Measurements from ENCODE around the gene LSM7. TPM values are rescaled to one million over a fixed set of nuclear protein-coding genes. Genes with fewer than 3 reads are reported as not detected.
A peak's percentile ranks its signal among the peaks of the same experiment; 100 is the strongest.

The LSM7 gene
- total RNA-seq: 100 to 1,000 TPM; 115 to 140 TPM

DNA sequence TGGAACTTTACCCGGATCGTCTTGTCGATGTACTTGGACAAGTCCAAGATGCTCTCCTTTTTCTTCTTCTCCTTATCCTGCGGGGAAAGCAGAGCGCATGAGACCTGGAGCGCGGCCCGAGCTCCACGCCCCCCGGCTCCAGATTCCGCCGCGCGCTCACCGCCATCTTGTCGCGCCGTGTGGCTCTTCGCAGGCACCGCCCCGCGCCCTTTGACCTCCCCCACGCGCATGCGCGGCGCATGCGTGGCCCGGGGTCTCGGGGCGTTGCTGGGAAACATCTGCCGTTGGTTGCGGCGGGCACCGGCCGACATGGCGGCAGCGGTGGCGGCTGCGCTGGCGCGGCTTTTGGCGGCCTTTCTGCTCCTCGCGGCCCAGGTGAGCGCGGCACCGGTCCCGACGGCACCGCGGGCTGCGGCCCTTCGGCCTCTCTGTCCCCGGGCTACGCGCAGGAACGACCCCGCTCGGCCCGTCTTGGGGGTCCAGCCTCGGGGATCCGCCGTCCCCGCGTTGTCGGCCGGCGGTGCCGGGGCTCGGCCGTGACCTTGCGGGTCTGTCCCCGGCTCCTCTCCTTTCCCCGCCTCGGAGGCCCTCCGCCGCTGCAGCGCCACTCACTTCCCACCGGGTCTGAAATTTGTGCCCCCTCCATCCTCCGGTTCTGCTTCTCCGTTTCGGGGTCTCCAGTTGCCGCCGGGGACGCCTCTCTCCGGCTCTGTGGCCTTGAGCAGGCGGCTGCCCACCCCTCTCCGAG is at the start of gene LSM7, which contains the start of gene SPPL2B:
Gene LSM7, minus strand, starts transcription at position 186 of the 748 bp plus-strand sequence. Its CDS starts 20 bp downstream, at position 166.
Gene SPPL2B, plus strand, starts transcription at position 284 of the 748 bp plus-strand sequence. Its CDS starts 26 bp downstream, at position 310.
- Mint-ChIP-seq H3K27ac (peak within 1 kb of the TSS; percentile 90 to 99), H3K9me3 (no peaks in the 10 kb centered on the region), H3K36me3 (peaks cover 27 to 31% of the 10 kb centered on the region in 2 donors)
- ATAC-seq: peak; percentile 81 to 82
- peak; percentile 93 for DNase-seq (ENCODE audit: low spot score in 2 of 2)

DNA sequence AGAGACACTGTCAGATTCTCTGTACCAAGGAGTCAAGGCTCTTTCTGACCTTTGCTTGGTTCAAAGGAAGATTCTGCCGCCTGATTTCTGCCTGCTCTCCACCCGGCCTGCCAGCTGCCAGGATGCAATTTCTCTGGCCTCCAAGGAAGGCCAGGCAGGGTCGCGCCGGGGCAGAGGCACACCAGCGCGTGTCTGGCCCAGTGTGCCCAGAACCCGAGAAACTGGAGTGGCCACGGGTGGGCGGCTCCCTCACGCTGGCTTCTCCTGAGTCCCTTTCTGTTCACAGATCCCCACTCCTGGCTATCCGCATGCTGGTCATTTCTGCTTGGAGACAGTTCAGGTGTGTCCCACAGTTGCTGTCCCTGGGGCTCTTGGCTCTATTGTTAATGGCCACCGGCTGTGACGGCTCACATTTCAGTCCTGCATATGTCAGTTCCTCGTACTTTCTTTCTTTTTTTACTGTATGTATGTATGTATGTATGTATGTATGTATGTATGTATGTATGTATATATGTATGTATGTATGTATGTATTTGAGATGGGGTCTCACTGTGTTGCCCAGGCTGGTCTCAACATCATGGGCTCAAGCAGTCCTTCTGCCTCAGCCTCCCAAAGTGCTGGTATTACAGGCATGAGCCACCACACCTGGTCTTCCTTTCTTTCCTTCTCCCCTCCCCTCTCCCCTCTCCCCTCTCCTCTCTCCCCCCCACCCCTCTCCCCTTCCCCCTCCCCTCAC is 48.6 kb upstream of the LSM7 start:
- no peak for DNase-seq (ENCODE audit: low spot score in 2 of 2)
- peak in 1 of 2 donors; percentile 44 for ATAC-seq
- H3K36me3 Mint-ChIP-seq: peaks cover 0 to 37% of the 10 kb centered on the region in 2 donors
- H3K27ac Mint-ChIP-seq: peak overlapping the region in 1 of 2 donors; percentile 47
- H3K9me3 Mint-ChIP-seq: peaks cover 0 to 20% of the 10 kb centered on the region in 2 donors

DNA sequence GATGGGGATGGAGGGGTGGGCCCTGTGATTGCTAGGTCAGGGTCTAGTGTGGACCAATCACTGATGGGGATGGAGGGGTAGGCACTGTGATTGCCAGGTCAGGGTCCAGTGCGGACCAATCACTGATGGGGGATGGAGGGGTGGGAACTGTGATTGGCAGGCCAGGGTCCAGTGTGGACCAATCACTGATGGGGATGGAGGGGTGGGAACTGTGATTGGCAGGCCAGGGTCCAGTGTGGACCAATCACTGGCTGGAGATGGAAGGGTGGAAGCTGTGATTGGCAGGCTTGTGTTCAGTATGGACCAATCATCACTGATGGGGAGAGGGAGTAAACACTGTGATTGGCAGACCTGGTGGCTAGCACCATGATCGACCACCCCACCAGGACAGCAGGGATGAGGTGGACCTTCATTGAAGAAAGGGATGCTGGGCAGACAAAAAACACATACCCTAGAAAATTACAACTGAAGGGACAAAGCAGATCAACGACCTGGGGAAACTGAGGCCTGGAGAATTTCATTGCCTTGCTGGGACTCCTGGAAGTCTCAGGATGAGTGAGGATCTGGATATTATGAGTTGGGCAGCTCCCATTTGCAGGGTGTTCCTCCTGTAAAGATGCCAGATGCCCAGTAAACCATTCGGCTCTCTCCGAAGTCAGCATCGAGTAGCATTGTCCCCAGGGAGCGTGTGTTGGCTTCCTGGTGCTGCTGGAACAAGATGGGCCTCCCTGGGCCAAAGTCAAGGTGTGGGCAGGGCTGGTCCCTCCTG is 47.2 kb upstream of the LSM7 start:
- Mint-ChIP-seq H3K9me3 (peaks cover 0 to 15% of the 10 kb centered on the region in 2 donors), H3K27ac (no peak overlapping the region), H3K36me3 (peaks cover 0 to 38% of the 10 kb centered on the region in 2 donors)
- peak; percentile 50 to 89 for ATAC-seq
- no peak for DNase-seq (ENCODE audit: low spot score in 2 of 2)

DNA sequence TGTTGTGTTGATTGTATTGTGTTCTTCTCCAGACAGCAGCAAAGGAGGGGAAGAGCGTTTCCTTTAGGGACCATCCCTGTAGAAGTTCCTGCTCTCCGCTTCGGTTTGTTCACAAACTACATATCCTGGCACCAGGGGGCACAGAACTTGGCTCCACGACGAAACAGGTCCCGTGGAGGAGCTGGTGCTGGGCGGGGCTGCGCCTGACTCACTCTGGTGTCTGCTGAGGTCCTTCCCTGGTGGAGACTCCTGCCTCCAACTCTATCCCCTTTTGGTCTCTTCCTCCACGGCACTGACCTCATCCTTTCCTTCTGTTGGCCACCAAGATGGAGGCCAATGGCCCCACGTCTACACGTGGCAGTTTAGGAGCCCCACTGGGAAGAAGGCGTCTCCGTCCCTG is 46.4 kb upstream of the LSM7 start:
- Mint-ChIP-seq H3K36me3 (peaks cover 0 to 36% of the 10 kb centered on the region in 2 donors), H3K27ac (no peak overlapping the region), H3K9me3 (peaks cover 0 to 14% of the 10 kb centered on the region in 2 donors)
- DNase-seq (ENCODE audit: low spot score in 2 of 2): no peak
- ATAC-seq: no peak

DNA sequence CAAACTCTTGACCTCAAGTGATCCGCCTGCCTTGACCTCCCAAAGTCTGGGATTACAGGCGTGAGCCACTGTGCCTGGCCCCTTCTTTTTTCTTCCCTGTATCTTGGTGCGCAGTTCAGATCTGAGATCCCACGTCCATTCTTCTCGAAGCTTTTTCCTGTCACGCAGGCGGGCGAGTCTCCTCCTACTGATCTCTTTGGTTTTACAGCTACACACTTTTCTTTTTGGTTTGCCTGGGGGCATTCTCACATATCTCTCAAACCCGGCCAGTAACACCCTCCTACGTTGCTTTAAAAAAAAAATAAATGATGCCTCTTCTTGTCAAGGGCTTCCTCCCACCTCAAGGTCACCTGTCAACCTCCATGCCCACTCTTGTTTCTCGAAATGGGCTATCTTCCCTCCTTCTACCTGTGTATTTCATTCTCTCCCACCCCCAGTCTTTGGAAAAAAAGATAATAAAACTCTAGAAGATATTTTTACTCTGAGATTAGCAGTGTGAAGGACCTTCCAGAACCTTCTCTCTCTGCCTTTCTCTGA is 43.8 kb upstream of the LSM7 start:
- H3K27ac Mint-ChIP-seq: no peak overlapping the region
- ATAC-seq (no peak), DNase-seq (ENCODE audit: low spot score in 2 of 2) (no peak)
- H3K36me3 Mint-ChIP-seq: peaks cover 0 to 14% of the 10 kb centered on the region in 2 donors
- no peaks in the 10 kb centered on the region for H3K9me3 Mint-ChIP-seq

DNA sequence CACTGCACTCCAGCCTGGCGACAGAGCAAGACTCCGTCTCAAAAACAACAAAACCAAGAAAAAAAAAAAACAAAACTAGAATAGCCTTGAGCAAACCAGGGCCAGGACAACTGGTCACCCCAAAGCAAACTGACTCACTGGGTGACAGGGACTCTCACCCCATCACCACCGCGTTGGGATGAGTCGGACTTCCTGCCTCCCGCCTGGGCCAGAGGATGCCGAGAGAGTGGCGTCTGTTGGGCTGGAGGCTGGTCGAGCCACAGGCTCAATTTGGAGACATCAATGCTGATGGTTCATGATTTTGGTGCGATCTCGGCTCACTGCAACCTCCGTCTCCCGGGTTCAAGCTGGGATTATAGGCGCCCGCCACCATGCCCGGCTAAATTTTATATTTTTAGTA is 43.3 kb upstream of the LSM7 start:
- peak in 1 of 2 donors; percentile 60 for ATAC-seq
- DNase-seq (ENCODE audit: low spot score in 2 of 2): no peak
- H3K27ac Mint-ChIP-seq: no peak overlapping the region
- no peaks in the 10 kb centered on the region for H3K9me3 Mint-ChIP-seq
- H3K36me3 Mint-ChIP-seq: peaks cover 0 to 14% of the 10 kb centered on the region in 2 donors

DNA sequence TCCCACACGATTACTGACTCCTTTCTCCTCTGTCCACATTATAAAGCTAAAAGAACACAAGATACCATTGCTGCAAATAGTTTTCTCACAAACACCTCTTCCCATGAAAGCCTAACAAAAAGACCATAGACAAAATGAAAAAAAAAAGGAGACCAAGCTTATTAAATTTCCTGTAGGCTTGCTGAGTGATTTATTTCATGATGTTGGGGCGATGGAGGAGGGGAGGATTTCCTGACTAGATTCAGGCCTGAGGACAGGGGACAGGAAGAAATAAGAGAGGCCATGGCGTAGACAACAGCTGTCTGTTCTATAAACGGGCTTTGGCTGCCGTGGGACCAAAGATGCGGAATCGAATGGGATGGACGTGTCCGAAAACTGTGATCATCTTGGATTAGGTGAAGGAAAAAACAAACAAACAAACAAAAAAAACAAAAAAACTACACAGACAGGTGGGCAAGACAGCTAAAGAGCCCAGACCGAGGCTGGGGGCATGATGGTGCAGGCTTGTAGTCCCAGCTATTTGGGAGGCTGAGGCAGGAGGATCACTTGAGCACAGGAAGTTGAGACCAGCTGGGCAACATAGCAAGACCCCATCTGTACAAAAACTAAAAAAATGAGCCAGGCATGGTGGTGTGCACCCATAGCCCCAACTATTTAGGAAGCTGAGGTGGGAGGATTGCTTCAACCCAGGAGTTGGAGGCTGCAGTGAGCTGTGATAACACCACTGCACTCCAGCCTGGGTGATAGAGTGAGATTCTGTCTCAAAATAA is 37.0 kb upstream of the LSM7 start:
- ATAC-seq (no peak), DNase-seq (ENCODE audit: low spot score in 2 of 2) (no peak)
- Mint-ChIP-seq H3K27ac (no peak overlapping the region), H3K36me3 (no peaks in the 10 kb centered on the region), H3K9me3 (no peaks in the 10 kb centered on the region)

DNA sequence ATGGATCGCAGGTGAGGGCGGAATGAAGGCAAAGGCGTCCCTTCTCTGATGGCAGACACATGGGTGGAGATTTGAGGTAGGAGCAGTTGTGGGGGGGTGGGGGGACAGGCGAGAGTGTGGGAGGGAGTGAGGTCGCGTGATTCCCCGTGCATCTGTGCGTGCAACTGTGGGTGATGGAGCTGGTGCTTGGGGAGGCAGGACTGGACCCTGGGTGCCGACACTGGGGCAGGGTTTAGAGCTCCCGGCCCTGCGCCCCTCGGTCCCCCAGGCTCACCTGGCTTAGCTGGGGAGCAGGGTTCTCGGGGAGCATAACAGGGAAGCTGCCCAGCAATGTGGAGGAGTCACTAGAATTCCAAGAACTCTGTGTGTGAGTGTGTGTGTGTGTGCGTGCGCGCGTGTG is 35.0 kb upstream of the LSM7 start:
- no peak for DNase-seq (ENCODE audit: low spot score in 2 of 2)
- no peak for ATAC-seq
- Mint-ChIP-seq H3K36me3 (no peaks in the 10 kb centered on the region), H3K27ac (no peak overlapping the region), H3K9me3 (no peaks in the 10 kb centered on the region)

DNA sequence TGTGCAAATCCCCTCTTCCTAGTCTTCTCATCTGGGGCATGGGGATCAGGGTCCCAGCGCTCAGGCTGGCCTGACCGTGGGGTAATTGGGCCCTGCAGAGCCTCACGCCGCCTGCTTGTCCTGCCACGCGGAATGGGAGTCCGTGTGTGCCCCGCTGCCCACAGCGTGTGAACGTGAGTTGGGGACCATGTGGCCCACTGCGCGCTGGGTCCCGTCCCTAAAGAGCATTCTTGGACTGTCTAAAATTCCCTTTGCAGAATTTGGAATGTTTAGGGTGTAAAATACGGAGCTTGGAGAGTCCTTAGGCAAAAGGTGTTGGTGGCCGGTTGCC is 34.5 kb upstream of the LSM7 start:
- DNase-seq (ENCODE audit: low spot score in 2 of 2): no peak
- Mint-ChIP-seq H3K9me3 (no peaks in the 10 kb centered on the region), H3K36me3 (no peaks in the 10 kb centered on the region), H3K27ac (no peak overlapping the region)
- ATAC-seq: no peak

DNA sequence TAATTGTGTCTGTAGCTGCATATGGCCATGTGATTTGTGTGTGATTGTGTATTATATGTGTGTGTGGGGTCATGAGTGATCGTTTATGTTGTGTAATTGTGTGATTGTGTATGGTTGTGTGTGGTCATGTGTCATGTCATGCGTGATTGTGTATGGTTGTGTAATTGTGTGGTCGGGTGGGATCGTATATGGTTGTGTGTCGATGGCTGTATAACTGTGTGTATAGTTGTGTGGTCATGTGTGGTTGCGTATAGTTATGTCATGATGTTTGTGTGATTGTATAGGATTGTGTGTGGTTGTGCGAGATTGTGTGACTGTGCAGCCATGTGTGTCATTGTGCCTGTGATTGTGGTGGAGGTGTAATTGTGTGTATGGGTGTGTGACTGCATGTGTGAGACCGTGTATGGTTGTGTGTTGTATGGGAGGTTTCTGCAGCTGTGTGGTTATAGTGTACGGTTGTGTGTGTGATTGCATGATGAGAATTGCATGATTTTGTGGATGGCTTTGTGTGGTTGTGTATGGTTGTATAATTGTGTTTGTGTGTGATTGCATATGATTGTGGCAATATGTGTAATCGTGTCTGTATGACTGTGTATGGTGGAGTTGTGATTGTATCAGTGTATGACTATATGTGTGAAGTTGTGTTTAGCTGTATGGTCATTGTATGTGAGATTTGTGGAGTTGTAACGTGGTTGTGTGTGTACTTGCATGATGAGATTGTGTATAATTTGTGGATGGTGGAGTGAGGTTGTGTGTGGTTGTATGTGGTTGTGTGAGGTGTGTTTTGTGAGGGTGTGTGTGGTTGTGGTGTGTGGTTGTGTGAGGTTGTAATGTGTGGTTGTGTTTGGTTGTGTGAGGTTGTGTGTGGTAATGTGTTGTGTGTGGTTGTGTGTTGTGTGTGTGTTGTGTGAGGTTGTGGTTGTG is 33.9 kb upstream of the LSM7 start:
- DNase-seq (ENCODE audit: low spot score in 2 of 2) (no peak), ATAC-seq (no peak)
- Mint-ChIP-seq H3K27ac (no peak overlapping the region), H3K36me3 (no peaks in the 10 kb centered on the region), H3K9me3 (no peaks in the 10 kb centered on the region)

DNA sequence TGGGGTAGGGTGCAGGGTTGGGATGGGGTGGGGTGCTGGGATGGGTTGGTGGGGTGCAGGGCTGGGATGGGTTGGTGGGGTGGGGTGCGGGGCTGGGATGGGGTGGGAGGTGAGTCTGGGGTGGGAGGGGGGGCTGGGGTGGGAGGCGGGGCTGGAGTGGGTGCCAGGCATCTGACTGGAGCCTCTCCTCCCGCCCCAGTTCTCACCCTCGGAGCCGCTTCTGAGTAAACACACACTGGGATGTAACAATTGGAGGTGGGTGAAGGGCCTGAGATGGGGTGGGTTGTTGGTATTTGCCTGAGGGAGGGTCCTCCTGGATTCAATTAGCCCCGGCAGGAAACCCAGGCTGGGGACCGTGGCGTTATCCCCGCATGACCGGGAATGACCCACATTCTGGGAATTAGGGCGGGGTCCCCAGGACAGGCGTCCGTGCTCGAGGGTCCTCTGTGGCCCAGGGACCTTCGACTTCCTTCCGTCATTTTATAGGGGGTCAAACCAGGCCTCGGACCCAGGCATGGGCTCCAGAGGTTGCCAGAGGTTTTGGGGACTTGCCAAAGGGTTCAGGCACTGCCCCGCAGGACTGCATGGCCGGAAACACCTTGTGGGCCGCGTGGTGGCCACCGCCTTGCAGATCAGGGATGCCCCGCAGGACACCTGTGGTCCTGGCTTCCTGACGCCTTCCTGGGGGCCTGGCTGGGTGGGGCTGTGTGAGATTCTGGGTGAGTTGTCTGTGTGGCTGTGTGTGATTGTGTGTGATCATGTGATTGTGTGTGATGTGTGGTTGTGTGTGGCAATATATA is 33.1 kb upstream of the LSM7 start:
- Mint-ChIP-seq H3K27ac (no peak overlapping the region), H3K36me3 (no peaks in the 10 kb centered on the region), H3K9me3 (no peaks in the 10 kb centered on the region)
- no peak for ATAC-seq
- no peak for DNase-seq (ENCODE audit: low spot score in 2 of 2)

DNA sequence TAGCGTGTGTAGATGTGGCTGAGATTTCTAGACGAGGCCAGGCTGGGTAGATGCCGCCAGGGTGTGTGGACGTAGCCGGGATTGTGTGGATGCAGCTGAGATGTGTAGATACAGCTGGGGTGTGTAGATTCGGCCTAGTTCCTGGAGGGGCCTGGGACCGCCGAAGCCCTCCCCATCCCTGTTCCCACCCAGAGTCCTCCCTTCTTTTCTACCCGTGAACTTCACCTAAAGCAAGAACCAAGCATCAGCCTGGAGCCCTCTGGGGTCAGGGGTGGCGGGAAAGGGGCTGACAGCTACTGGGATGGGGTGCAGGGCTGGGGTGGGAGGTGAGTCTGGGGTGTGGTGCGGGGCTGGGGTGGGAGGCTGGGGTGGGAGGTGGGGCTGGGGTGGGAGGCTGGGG is 32.4 kb upstream of the LSM7 start:
- H3K36me3 Mint-ChIP-seq: no peaks in the 10 kb centered on the region

DNA sequence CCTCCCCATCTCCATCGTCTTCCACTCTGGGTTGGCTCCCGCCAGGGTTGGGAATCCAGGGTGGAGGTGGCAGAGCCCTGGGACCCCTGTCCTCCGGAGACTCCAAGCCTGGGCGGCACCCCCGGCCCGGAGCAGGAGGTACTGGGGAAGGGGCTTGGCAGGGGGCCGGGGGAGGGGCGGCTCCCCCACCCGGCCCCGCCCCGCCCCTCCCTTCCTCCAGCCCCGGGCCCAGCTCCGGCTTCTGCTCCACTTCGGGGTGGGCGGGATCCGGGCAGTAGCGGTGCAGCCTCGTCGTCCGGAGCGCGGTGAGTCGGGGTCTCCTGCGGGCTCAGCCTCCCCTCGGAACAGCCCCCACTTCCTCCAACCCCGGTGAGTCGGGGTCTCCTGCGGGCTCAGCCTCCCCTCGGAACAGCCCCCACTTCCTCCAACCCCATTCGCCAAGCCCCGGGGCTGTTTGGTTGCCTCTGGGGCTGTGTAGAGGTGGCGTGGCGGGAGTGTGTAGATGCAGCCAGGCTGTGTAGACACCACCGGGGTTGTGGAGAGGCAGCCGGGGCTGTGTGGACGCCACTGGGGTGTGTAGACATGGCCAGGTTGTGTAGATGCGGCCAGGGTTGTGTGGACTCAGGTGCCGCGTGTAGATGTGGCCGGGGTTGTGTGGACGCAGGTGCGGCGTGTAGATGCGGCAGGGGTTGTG is 31.8 kb upstream of the LSM7 start, which contains the start of gene TMPRSS9:
Gene TMPRSS9, plus strand, starts transcription at position 274 of the 694 bp plus-strand sequence. CDS start 29,521 bp downstream, outside the sequence.
- Mint-ChIP-seq H3K36me3 (no peaks in the 10 kb centered on the region), H3K9me3 (no peaks in the 10 kb centered on the region), H3K27ac (no peak within 1 kb of the TSS)
- DNase-seq (ENCODE audit: low spot score in 2 of 2): no peak
- peak in 1 of 2 donors; percentile 57 for ATAC-seq

More for the DNA sequence above, 32.4 kb upstream of the LSM7 start:
- DNase-seq (ENCODE audit: low spot score in 2 of 2): no peak
- ATAC-seq: peak in 1 of 2 donors; percentile 20
- H3K9me3 Mint-ChIP-seq: no peaks in the 10 kb centered on the region
- no peak overlapping the region for H3K27ac Mint-ChIP-seq
